Testis (tissue), 3 donors: Measurements from ENCODE around the gene SKAP1. TPM values are rescaled to one million over a fixed set of nuclear protein-coding genes. Genes with fewer than 3 reads are reported as not detected.
A peak's percentile ranks its signal among the peaks of the same experiment; 100 is the strongest.

Experiments used
- DNase-seq: peaks from one replicate; pipeline ENCODE4 v3.0.0-alpha.2; 2019
- H3K27ac ChIP-seq, 2 donors: fragments of 200-600 bp; sonication (generic); one replicate each; pipeline ENCODE4 v1.5.1; 2019
- H3K27me3 ChIP-seq: fragments of 200-600 bp; sonication (generic); one replicate; pipeline ENCODE4 v1.5.1; 2019
- H3K36me3 ChIP-seq: fragments of 200-600 bp; sonication (generic); one replicate; pipeline ENCODE4 v1.5.1; 2017; ENCODE audit warnings: low read depth; ENCODE audit errors: missing control alignments
- H3K4me1 ChIP-seq: fragments of 200-600 bp; sonication (generic); one replicate; pipeline ENCODE4 v1.5.1; 2019
- H3K4me3 ChIP-seq, 2 donors: fragments of 200-600 bp; sonication (generic); one replicate each; pipeline ENCODE4 v1.5.1; 2017 to 2019
- H3K9me3 ChIP-seq: fragments of 200-600 bp; sonication (generic); one replicate; pipeline ENCODE4 v1.5.1; 2017
- CTCF ChIP-seq, 3 experiments: fragments of 450-650 bp in 2 of 3; fragments of 200-600 bp in 1 of 3; sonication (generic) in 1 of 3; IDR thresholded peaks; one replicate each; pipeline ENCODE4 v1.5.1; 2016 to 2019; ENCODE audit warnings: antibody characterized with exemption in 3 of 3, mild to moderate bottlenecking in 2 of 3, moderate library complexity in 1 of 3
- POLR2A ChIP-seq: fragments of 450-650 bp; IDR thresholded peaks from one replicate; pipeline ENCODE4 v1.6.1; 2017; ENCODE audit warnings: antibody characterized with exemption, mild to moderate bottlenecking, moderate library complexity
- WGBS, 2 donors: methylation state at CpG; one replicate each; pipeline ENCODE4 v1.1.5; 2018; 5-methylcytosine and 5-hydroxymethylcytosine counted together
- intact Hi-C: fragments of 100-400 bp; cut with DNase I; formaldehyde crosslinking; loops from one replicate; pipeline ENCODE4 v1.15.1; 2023; ENCODE audit warnings: low total_unique reads
- polyA plus RNA-seq: library from polyadenylated mRNA; stranded (reverse); fragments of 350-450 nt; fragmentation: Illumina TruSeq; extraction: RNeasy Lipid Tissue Mini Kit (QIAGEN cat#74804); gene quantifications from one replicate; pipeline ENCODE4 v1.2.3, GENCODE V29; 2014; ENCODE audit warnings: low read depth, low replicate concordance; ENCODE audit not compliant: insufficient read depth
- total RNA-seq, 2 donors: library from RNA; depleted of rRNA; stranded (reverse); fragments of >200 nt; gene quantifications; one replicate each; pipeline ENCODE4 v1.2.3, GENCODE V29; 2016

SKAP1 gene
- total and polyA plus RNA-seq, 3 donors from 2014 or later: 9.0 to 34.1 (median 16.9) TPM

DNA sequence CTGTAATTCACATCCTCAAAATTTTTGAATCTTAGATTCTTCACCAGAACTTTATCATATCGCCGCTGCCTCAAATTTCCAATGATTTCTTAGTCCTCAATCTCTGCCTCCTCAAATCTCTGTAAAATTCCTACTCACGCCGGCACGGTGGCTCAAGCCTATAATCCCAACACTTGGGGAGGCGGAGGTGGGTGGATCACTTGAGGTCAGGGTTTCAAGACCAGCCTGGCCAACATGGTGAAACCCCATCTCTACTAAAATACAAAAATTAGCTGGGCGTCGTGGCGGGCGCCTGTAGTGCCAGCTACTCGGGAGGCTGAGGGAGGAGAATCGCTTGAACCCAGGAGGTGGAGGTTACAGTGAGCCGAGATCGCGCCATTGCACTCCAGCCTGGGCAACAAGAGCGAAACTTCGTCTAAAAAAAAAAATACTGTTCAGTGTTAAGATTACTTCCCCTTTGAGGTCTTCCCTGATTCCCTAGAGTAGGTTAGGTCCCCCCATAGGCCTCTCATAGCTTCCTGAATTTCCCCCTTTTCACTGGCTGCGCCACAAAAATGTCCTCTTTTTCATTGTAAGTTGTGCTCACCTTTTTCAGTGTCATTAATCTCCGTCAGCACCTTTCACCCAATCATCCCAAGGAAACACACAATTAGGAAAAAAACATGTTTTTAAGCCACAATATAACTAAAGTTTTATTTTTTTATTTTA is 327.8 kb downstream of the SKAP1 start:
- H3K4me1 ChIP-seq: peaks cover 7% of the 10 kb centered on the region
- no peak overlapping the region for H3K4me3 ChIP-seq
- DNase-seq: no peak
- H3K9me3 ChIP-seq: no peaks in the 10 kb centered on the region
- peak overlapping the region in 1 of 2 donors; percentile 88 for H3K27ac ChIP-seq
- WGBS, 2 donors: 62 to 67% methylated on average over 19 of the region's 19 CpGs
- no peaks in the 10 kb centered on the region for H3K27me3 ChIP-seq
- no peaks in the 10 kb centered on the region for H3K36me3 ChIP-seq
- intact Hi-C loops: no loop called here
- no peak for TF ChIP-seq CTCF (IDR thresholded peaks at IDR 0.05)
- no peak for TF ChIP-seq POLR2A

DNA sequence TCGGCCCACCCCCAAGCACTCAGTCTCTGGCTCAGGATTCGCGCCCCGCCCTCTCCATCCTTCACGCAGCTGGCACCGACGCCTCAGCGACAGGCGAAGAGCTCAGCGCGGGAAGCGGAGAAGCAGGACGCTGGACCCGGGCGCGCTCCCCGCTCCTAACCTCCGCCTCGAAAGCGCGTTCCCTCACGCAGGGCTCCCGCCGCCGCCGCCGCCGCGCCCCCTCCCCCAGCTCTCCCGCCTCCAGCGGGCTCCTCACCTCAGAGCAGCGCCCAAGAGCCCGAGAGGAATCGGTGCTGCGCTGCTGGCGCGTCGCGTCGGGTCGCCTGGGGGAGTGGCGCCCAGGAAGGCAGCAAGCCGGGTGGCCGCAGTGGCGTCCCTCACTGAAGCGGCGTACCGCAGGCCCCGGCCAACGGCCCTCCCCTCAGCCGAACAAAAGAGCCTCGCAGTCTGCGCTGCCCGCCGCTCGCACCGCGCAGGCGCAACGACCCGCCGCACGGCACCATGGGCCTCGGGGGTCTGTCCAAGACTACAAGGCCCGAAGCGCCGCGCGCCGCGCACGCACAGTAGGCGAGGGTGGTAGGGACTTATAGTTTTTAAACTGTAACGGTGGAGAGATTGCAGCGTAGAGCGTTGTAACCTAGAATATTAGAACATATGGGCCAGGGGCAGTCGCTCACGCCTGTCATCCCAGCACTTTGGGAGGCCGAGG is 328.8 kb downstream of the SKAP1 start, which contains the start of gene CBX1:
Gene CBX1, minus strand, starts transcription at position 467 of the 709 bp plus-strand sequence. CDS start 24,474 bp downstream, outside the sequence.
- 0 to 1% methylated on average over 8 to 56 of the region's 79 CpGs for WGBS, 2 donors

DNA sequence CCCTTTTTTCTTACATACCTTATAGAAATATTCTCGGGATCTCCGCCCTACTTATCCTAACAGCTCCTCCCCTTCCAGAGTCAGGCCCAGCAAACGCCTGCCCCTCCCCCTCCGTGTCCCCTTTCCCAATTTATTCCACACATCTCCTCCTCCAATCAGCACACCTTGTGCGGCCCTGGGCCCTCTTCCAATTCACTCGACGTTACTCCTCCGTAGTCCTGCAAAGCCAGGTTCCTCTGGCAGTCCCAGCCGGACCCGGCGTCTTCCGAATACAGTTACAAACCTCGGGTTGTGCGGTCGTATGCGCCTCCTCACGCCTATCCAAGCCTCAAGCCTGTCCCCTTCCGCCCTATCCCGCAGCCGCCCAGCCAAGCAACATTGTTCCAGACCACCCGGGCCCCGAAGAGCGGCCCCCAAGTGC is 329.4 kb downstream of the SKAP1 start:
- H3K9me3 ChIP-seq: no peaks in the 10 kb centered on the region
- H3K4me1 ChIP-seq: peaks cover 4% of the 10 kb centered on the region
- intact Hi-C loops: no loop called here
- H3K27ac ChIP-seq: peak overlapping the region; percentile 60 to 88
- TF ChIP-seq CTCF (IDR thresholded peaks at IDR 0.05): no peak
- TF ChIP-seq POLR2A: no peak
- peak; percentile 78 for DNase-seq
- no peaks in the 10 kb centered on the region for H3K27me3 ChIP-seq
- WGBS, 2 donors: 0 to 1% methylated on average over 20 to 23 of the region's 23 CpGs
- no peaks in the 10 kb centered on the region for H3K36me3 ChIP-seq
- H3K4me3 ChIP-seq: peak overlapping the region; percentile 77 to 87

More for the DNA sequence above, 328.8 kb downstream of the SKAP1 start, which contains the start of gene CBX1:
- TF ChIP-seq CTCF (IDR thresholded peaks at IDR 0.05) (peak in 1 of 3 experiments; percentile 29), POLR2A (no peak)
- H3K27ac ChIP-seq: peak within 1 kb of the TSS; percentile 60 to 88
- H3K27me3 ChIP-seq: no peaks in the 10 kb centered on the region
- H3K4me1 ChIP-seq: peaks cover 4% of the 10 kb centered on the region
- H3K9me3 ChIP-seq: no peaks in the 10 kb centered on the region
- intact Hi-C loops: no loop called here
- no peaks in the 10 kb centered on the region for H3K36me3 ChIP-seq
- H3K4me3 ChIP-seq: peak within 1 kb of the TSS; percentile 77 to 87
- peak; percentile 95 for DNase-seq

- intact Hi-C loops: no loop called here
- no peaks in the 10 kb centered on the region for H3K9me3 ChIP-seq
- TF ChIP-seq POLR2A: no peak
- TF ChIP-seq CTCF (IDR thresholded peaks at IDR 0.05): no peak
- H3K27me3 ChIP-seq: no peaks in the 10 kb centered on the region
- H3K4me3 ChIP-seq: peak overlapping the region; percentile 77 to 87
- peaks cover 4% of the 10 kb centered on the region for H3K4me1 ChIP-seq
- WGBS, 2 donors: 11 to 22% methylated on average over 10 of the region's 10 CpGs
- peak overlapping the region in 1 of 2 donors; percentile 88 for H3K27ac ChIP-seq
- no peaks in the 10 kb centered on the region for H3K36me3 ChIP-seq
- DNase-seq: no peak
Measured at GRCh38 chr17:48100160-48100559, 329.9 kb downstream of the SKAP1 start.
